Measurements from ENCODE around the gene SHROOM3.

GRCh38 chr4:76435528-76436319 lies 695 bp downstream of the SHROOM3 start:
- no peak for TF ChIP-seq POLR2A (IDR thresholded peaks at IDR 0.05; ENCODE audit: low read length)
- no peak for TF ChIP-seq GATA1 (IDR thresholded peaks at IDR 0.05; ENCODE audit: low read depth, low read length)

All from erythroblast (primary cell).